ENCODE measurements around the gene THSD7B. TPM values are rescaled to one million over a fixed set of nuclear protein-coding genes. Genes with fewer than 3 reads are reported as not detected.

THSD7B gene
- total and polyA plus RNA-seq, 10 of the 15 experiments (the other 5 are each of a cell fraction or from before 2014, with no cell fraction given), result 0.03 to 0.56 (median 0.28) TPM

- POLR2A ChIA-PET, result no interaction called here
- intact Hi-C loops (cut with micrococcal nuclease; ENCODE audit: unreplicated experiment), result no loop called here
- TF ChIP-seq POLR2AphosphoS2 (IDR thresholded peaks at IDR 0.05; ENCODE audit: low read depth, low read length) (no peak), IKZF1 (conservative IDR thresholded peaks at IDR 0.05) (no peak), NFIC (IDR thresholded peaks at IDR 0.05; ENCODE audit: low read depth, low read length) (no peak), NRF1 (conservative IDR thresholded peaks at IDR 0.05; ENCODE audit: low read depth, low read length) (no peak), MEF2B (IDR thresholded peaks at IDR 0.05; ENCODE audit: partially characterized antibody, poor library complexity, severe bottlenecking) (no peak), ZNF687 (IDR thresholded peaks at IDR 0.05) (no peak), CHD4 (IDR thresholded peaks at IDR 0.05) (no peak), SMARCA5 (IDR thresholded peaks at IDR 0.05) (no peak), RCOR1 (conservative IDR thresholded peaks at IDR 0.05; ENCODE audit: low read depth, low read length) (no peak), SREBF1 (IDR thresholded peaks at IDR 0.05; ENCODE audit: low read length) (no peak), NR2C1 (IDR thresholded peaks at IDR 0.05) (no peak), RAD51 (IDR thresholded peaks at IDR 0.05) (no peak), MYC (IDR thresholded peaks at IDR 0.05; ENCODE audit: insufficient read depth, insufficient read length, insufficient replicate concordance, low read length, severe bottlenecking) (no peak), CUX1 (IDR thresholded peaks at IDR 0.05; ENCODE audit: insufficient replicate concordance, low read depth, low read length) (no peak), SMAD1 (IDR thresholded peaks at IDR 0.05; ENCODE audit: low read depth, partially characterized antibody) (no peak), FOS (IDR thresholded peaks at IDR 0.05; ENCODE audit: borderline replicate concordance, extremely low read depth, insufficient read length) (no peak)
Measured at GRCh38 chr2:137525641-137526190, 760.4 kb downstream of the THSD7B start.

More at GRCh38 chr2:137525641-137526190, 760.4 kb downstream of the THSD7B start:
- SMC1A ChIA-PET (ENCODE audit: uncharacterized antibody, unreplicated experiment), result no interaction called here
- in situ Hi-C loops (cut with MboI), result no loop called here
- Histone ChIP-seq H3K9me3 (replicated peaks; ENCODE audit: control insufficient read depth, insufficient read depth, low read length) (no peaks in the 10 kb centered on the region), H3K4me1 (ENCODE audit: control insufficient read depth, insufficient read depth, low read length) (no peaks in the 10 kb centered on the region), H2AFZ (ENCODE audit: control insufficient read depth, low read depth, low read length) (no peak overlapping the region), H3K9ac (ENCODE audit: control insufficient read depth, insufficient read depth, low read length) (no peak overlapping the region), H3K79me2 (ENCODE audit: control insufficient read depth, insufficient read depth, low read length) (no peaks in the 10 kb centered on the region), H3K4me2 (ENCODE audit: control insufficient read depth, insufficient read depth) (no peak overlapping the region), H3K36me3 (ENCODE audit: control insufficient read depth in 2 of 2, insufficient read depth in 2 of 2, low read length in 1 of 2) (no peaks in the 10 kb centered on the region), H3K27me3 (replicated peaks in 1 of 2; ENCODE audit: control insufficient read depth in 2 of 2, insufficient read depth in 2 of 2, low read length in 1 of 2) (no peaks in the 10 kb centered on the region), H4K20me1 (ENCODE audit: control insufficient read depth, insufficient read depth) (no peaks in the 10 kb centered on the region), H3K4me3 (no peak overlapping the region), H3K27ac (ENCODE audit: control insufficient read depth, insufficient read depth) (no peak overlapping the region)
- no peak for FAIRE-seq
- RAD21 ChIA-PET (ENCODE audit: unreplicated experiment), result interaction anchor here (0.6 kb wide), 1 partner anchor 44 kb away, joined by 3 read pairs; no protein-coding TSS in a partner anchor
- no peak for DNase-seq (ENCODE audit: low read depth, low spot score)
- CTCF ChIA-PET, result no interaction called here
- WGBS (ENCODE audit: insufficient coverage, insufficient replicate concordance, low lambda C conversion rate, missing lambda C conversion rate), result 0% methylated on average over 2 of the region's 2 CpGs
- BruUV-seq (replicated peaks), result no TSS peak
- 0 out of 3 replicates have a peak, but pooled peaks have one; percentile 14 for ATAC-seq
